Naive thymus-derived CD8-positive, alpha-beta T cell (primary cell): Measurements from ENCODE around the gene PCNX1. TPM values are rescaled to one million over a fixed set of nuclear protein-coding genes. Genes with fewer than 3 reads are reported as not detected.

ENCODE experiments used
- ATAC-seq, 2 donors: fragments of 150-1000 bp; cut with Tn5 transposase in 1 of 2; sonication (Bioruptor Pico), chemical (Tn5 transposase) in 1 of 2; 1 replicate in 1 of 2; 2 replicates in 1 of 2; pipeline ENCODE4 v1.10.0; 2021; ENCODE audit warnings: mild to moderate bottlenecking in 2 of 2, moderate library complexity in 2 of 2
- POLR2A ChIA-PET: fragments of 350-600 bp; sonication (Branson Sonifier 250); formaldehyde crosslinking; loops from one replicate; lab custom pipeline; 2021; ENCODE audit warnings: antibody characterized with exemption; lab: Charles Lee
- DNase-seq, 10 donors: peaks; one replicate each; pipeline versions ENCODE4 v3.0.0 to v3.0.0-alpha.2; 2020 to 2022
- H3K27ac Mint-ChIP-seq, 10 donors: one replicate each; pipeline ENCODE4 v1.8.0; 2020 to 2022; ENCODE audit warnings: mild to moderate bottlenecking in 10 of 10, mixed read lengths in 10 of 10, moderate library complexity in 4 of 10, inconsistent platforms in 1 of 10
- H3K27me3 Mint-ChIP-seq, 5 donors: one replicate each; pipeline ENCODE4 v1.8.0; 2021 to 2022; ENCODE audit warnings: mixed read lengths in 5 of 5
- H3K36me3 Mint-ChIP-seq, 3 donors: one replicate each; pipeline ENCODE4 v1.8.0; 2020 to 2022; ENCODE audit warnings: mixed read lengths in 3 of 3, mild to moderate bottlenecking in 2 of 3, inconsistent platforms in 1 of 3
- H3K4me1 Mint-ChIP-seq, 4 donors: one replicate each; pipeline ENCODE4 v1.8.0; 2021 to 2022; ENCODE audit warnings: mixed read lengths in 4 of 4
- H3K4me3 Mint-ChIP-seq, 10 donors: one replicate each; pipeline ENCODE4 v1.8.0; 2020 to 2022; ENCODE audit warnings: mild to moderate bottlenecking in 10 of 10, mixed read lengths in 10 of 10, moderate library complexity in 6 of 10, inconsistent platforms in 1 of 10
- H3K9me3 Mint-ChIP-seq, 9 donors: one replicate each; pipeline ENCODE4 v1.8.0; 2020 to 2022; ENCODE audit warnings: mixed read lengths in 9 of 9, mild to moderate bottlenecking in 3 of 9, inconsistent platforms in 1 of 9, moderate library complexity in 1 of 9
- polyA plus RNA-seq, 3 donors: library from polyadenylated mRNA; unstranded; fragments of 300-500 nt; fragmentation: Illumina TruSeq; gene quantifications; one replicate each; pipeline ENCODE4 v1.2.3, GENCODE V29; 2021
- total RNA-seq, 8 experiments: library from RNA in 2 of 8; stranded (reverse) in 2 of 8; gene quantifications; one replicate each; pipeline ENCODE4 v1.2.3 and lab custom pipeline; 2021 to 2026

PCNX1 gene
- total and polyA plus RNA-seq, 5 experiments from 2014 or later, result 5.5 to 78.6 (median 8.3) TPM

- Mint-ChIP-seq H3K4me1 (peaks cover 0 to 9% (median 0%) of the 10 kb centered on the region in 4 donors), H3K9me3 (no peaks in the 10 kb centered on the region), H3K4me3 (no peak overlapping the region), H3K36me3 (peaks cover 4 to 74% (median 40%) of the 10 kb centered on the region in 3 donors), H3K27ac (peak overlapping the region in 5 of 10 donors; percentile 4 to 61 (median 21)), H3K27me3 (no peaks in the 10 kb centered on the region)
- POLR2A ChIA-PET, result no interaction called here
- ATAC-seq (no peak), DNase-seq (no peak)
Observed at GRCh38 chr14:71029236-71029781, 122.0 kb downstream of the PCNX1 start.

- H3K9me3 Mint-ChIP-seq, result no peaks in the 10 kb centered on the region
- peak overlapping the region in 2 of 10 donors; percentile 19 to 49 for H3K27ac Mint-ChIP-seq
- H3K36me3 Mint-ChIP-seq, result peaks cover 4 to 82% (median 53%) of the 10 kb centered on the region in 3 donors
- ATAC-seq, result no peak
- DNase-seq, result no peak
- POLR2A ChIA-PET, result no interaction called here
- peaks cover 0 to 7% (median 0%) of the 10 kb centered on the region in 4 donors for H3K4me1 Mint-ChIP-seq
- H3K4me3 Mint-ChIP-seq, result no peak overlapping the region
- no peaks in the 10 kb centered on the region for H3K27me3 Mint-ChIP-seq
Observed at GRCh38 chr14:71031000-71031399, 123.7 kb downstream of the PCNX1 start.

GRCh38 chr14:71036433-71036832 is 129.2 kb downstream of the PCNX1 start:
- POLR2A ChIA-PET, result no interaction called here
- H3K27ac Mint-ChIP-seq, result no peak overlapping the region

GRCh38 chr14:71048393-71048792 is 141.1 kb downstream of the PCNX1 start:
- POLR2A ChIA-PET, result no interaction called here
- Mint-ChIP-seq H3K36me3 (peaks cover 8 to 72% (median 31%) of the 10 kb centered on the region in 3 donors), H3K4me3 (no peak overlapping the region), H3K4me1 (peaks cover 12 to 27% (median 20%) of the 10 kb centered on the region in 4 donors), H3K9me3 (peaks cover 0 to 9% (median 6%) of the 10 kb centered on the region in 9 donors), H3K27ac (peak overlapping the region in 7 of 10 donors; percentile 0 to 75 (median 34)), H3K27me3 (no peaks in the 10 kb centered on the region)
- no peak for DNase-seq
- no peak for ATAC-seq

More at GRCh38 chr14:71036433-71036832, 129.2 kb downstream of the PCNX1 start:
- peaks cover 31 to 78% (median 69%) of the 10 kb centered on the region in 3 donors for H3K36me3 Mint-ChIP-seq
- peaks cover 0 to 9% (median 2%) of the 10 kb centered on the region in 4 donors for H3K4me1 Mint-ChIP-seq
- H3K4me3 Mint-ChIP-seq, result no peak overlapping the region
- peaks cover 7 to 26% (median 20%) of the 10 kb centered on the region in 9 donors for H3K9me3 Mint-ChIP-seq
- no peaks in the 10 kb centered on the region for H3K27me3 Mint-ChIP-seq
- ATAC-seq (no peak), DNase-seq (no peak)

- no peaks in the 10 kb centered on the region for H3K27me3 Mint-ChIP-seq
- peaks cover 0 to 69% (median 27%) of the 10 kb centered on the region in 3 donors for H3K36me3 Mint-ChIP-seq
- peaks cover 6 to 18% (median 15%) of the 10 kb centered on the region in 4 donors for H3K4me1 Mint-ChIP-seq
- peak overlapping the region in 1 of 10 donors; percentile 20 for H3K27ac Mint-ChIP-seq
- H3K9me3 Mint-ChIP-seq, result no peaks in the 10 kb centered on the region
- POLR2A ChIA-PET, result no interaction called here
- no peak overlapping the region for H3K4me3 Mint-ChIP-seq
- DNase-seq (no peak), ATAC-seq (no peak)
Observed at GRCh38 chr14:71049435-71050133, 142.3 kb downstream of the PCNX1 start.

GRCh38 chr14:71050227-71050823 is 143.1 kb downstream of the PCNX1 start:
- DNase-seq (peak in 2 of 10 donors; percentile 15), ATAC-seq (peak in 1 of 2 donors; percentile 57)
- POLR2A ChIA-PET, result no interaction called here
- Mint-ChIP-seq H3K9me3 (no peaks in the 10 kb centered on the region), H3K27ac (peak overlapping the region in 2 of 10 donors; percentile 33 to 46), H3K36me3 (peaks cover 0 to 69% (median 23%) of the 10 kb centered on the region in 3 donors), H3K4me1 (peaks cover 5 to 14% (median 12%) of the 10 kb centered on the region in 4 donors), H3K4me3 (peak overlapping the region in 1 of 10 donors; percentile 4), H3K27me3 (no peaks in the 10 kb centered on the region)

GRCh38 chr14:71054706-71055105 is 147.4 kb downstream of the PCNX1 start:
- ATAC-seq, result no peak
- no peak for DNase-seq
- peaks cover 8 to 71% (median 36%) of the 10 kb centered on the region in 3 donors for H3K36me3 Mint-ChIP-seq
- H3K4me1 Mint-ChIP-seq, result peaks cover 0 to under 1% (median 0%) of the 10 kb centered on the region in 4 donors
- H3K4me3 Mint-ChIP-seq, result no peak overlapping the region
- H3K9me3 Mint-ChIP-seq, result no peaks in the 10 kb centered on the region
- POLR2A ChIA-PET, result interaction anchor here (0.6 kb wide), 1 partner anchor 1408 kb away, joined by 3 read pairs; no protein-coding TSS in a partner anchor
- H3K27ac Mint-ChIP-seq, result no peak overlapping the region
- H3K27me3 Mint-ChIP-seq, result no peaks in the 10 kb centered on the region

GRCh38 chr14:71056168-71056567 is 148.9 kb downstream of the PCNX1 start:
- Mint-ChIP-seq H3K27me3 (no peaks in the 10 kb centered on the region), H3K4me3 (no peak overlapping the region), H3K27ac (no peak overlapping the region), H3K4me1 (peaks cover 0 to 3% (median 0%) of the 10 kb centered on the region in 4 donors), H3K9me3 (no peaks in the 10 kb centered on the region), H3K36me3 (peaks cover 8 to 81% (median 49%) of the 10 kb centered on the region in 3 donors)
- ATAC-seq (no peak), DNase-seq (no peak)
- POLR2A ChIA-PET, result no interaction called here

GRCh38 chr14:71060274-71060673 is 153.0 kb downstream of the PCNX1 start:
- DNase-seq, result no peak
- Mint-ChIP-seq H3K4me3 (no peak overlapping the region), H3K27me3 (no peaks in the 10 kb centered on the region), H3K36me3 (peaks cover 21 to 84% (median 69%) of the 10 kb centered on the region in 3 donors), H3K4me1 (peaks cover 0 to 7% (median 3%) of the 10 kb centered on the region in 4 donors), H3K27ac (peak overlapping the region in 1 of 10 donors; percentile 44), H3K9me3 (peaks cover 0 to 2% (median 0%) of the 10 kb centered on the region in 9 donors)
- POLR2A ChIA-PET, result no interaction called here
- ATAC-seq, result no peak

- ATAC-seq (no peak), DNase-seq (no peak)
- Mint-ChIP-seq H3K4me1 (peaks cover 0 to 9% (median 4%) of the 10 kb centered on the region in 4 donors), H3K27me3 (no peaks in the 10 kb centered on the region), H3K9me3 (peaks cover 0 to 7% (median 3%) of the 10 kb centered on the region in 9 donors), H3K4me3 (no peak overlapping the region), H3K36me3 (peaks cover 25 to 87% (median 75%) of the 10 kb centered on the region in 3 donors), H3K27ac (no peak overlapping the region)
- POLR2A ChIA-PET, result no interaction called here
Observed at GRCh38 chr14:71060825-71061455, 153.7 kb downstream of the PCNX1 start.

GRCh38 chr14:71061458-71061857 is 154.2 kb downstream of the PCNX1 start:
- no peak overlapping the region for H3K4me3 Mint-ChIP-seq
- H3K36me3 Mint-ChIP-seq, result peaks cover 25 to 92% (median 79%) of the 10 kb centered on the region in 3 donors
- POLR2A ChIA-PET, result no interaction called here
- no peaks in the 10 kb centered on the region for H3K27me3 Mint-ChIP-seq
- DNase-seq (no peak), ATAC-seq (no peak)
- H3K4me1 Mint-ChIP-seq, result peaks cover 0 to 13% (median 4%) of the 10 kb centered on the region in 4 donors
- H3K9me3 Mint-ChIP-seq, result peaks cover 0 to 7% (median 3%) of the 10 kb centered on the region in 9 donors
- peak overlapping the region in 4 of 10 donors; percentile 3 to 49 (median 11) for H3K27ac Mint-ChIP-seq

- POLR2A ChIA-PET, result no interaction called here
- Mint-ChIP-seq H3K27ac (peak overlapping the region in 1 of 10 donors; percentile 17), H3K27me3 (no peaks in the 10 kb centered on the region)
Observed at GRCh38 chr14:71062581-71063303, 155.5 kb downstream of the PCNX1 start.

More at GRCh38 chr14:71062581-71063303, 155.5 kb downstream of the PCNX1 start:
- no peak overlapping the region for H3K4me3 Mint-ChIP-seq
- DNase-seq (no peak), ATAC-seq (no peak)
- H3K9me3 Mint-ChIP-seq, result peaks cover 0 to 7% (median 3%) of the 10 kb centered on the region in 9 donors
- peaks cover 4 to 16% (median 10%) of the 10 kb centered on the region in 4 donors for H3K4me1 Mint-ChIP-seq
- peaks cover 28 to 92% (median 79%) of the 10 kb centered on the region in 3 donors for H3K36me3 Mint-ChIP-seq
